MCF 10A (cell line): Measurements from ENCODE around the gene ZMIZ1. TPM values are rescaled to one million over a fixed set of nuclear protein-coding genes. Genes with fewer than 3 reads are reported as not detected.
A peak's percentile ranks its signal among the peaks of the same experiment; 100 is the strongest.

Experiments
- BruUV-seq: library from RNA; stranded (reverse); fragments of 400-500 nt; replicated peaks from 2 replicates; lab custom pipeline; 2021; lab: Mats Ljungman, UMichigan
- CTCF ChIA-PET: fragments of 300-600 bp; sonication (Branson Sonifier 250); formaldehyde crosslinking; extraction: SDS; loops from one replicate; lab custom pipeline; 2021; ENCODE audit warnings: antibody characterized with exemption, inconsistent platforms; lab: Yijun Ruan, JAX
- POLR2A ChIA-PET: fragments of 300-600, 350-650 bp; sonication (Branson Sonifier 250); formaldehyde crosslinking; extraction: SDS; loops from one replicate; lab custom pipeline; 2020; ENCODE audit warnings: antibody characterized with exemption, inconsistent platforms; lab: Yijun Ruan, JAX
- DNase-seq: peaks from one replicate; pipeline ENCODE4 v3.0.0-alpha.2; 2018; ENCODE audit not compliant: unreplicated experiment
- H3K27ac Mint-ChIP-seq: one replicate; pipeline ENCODE4 v1.8.0; 2022; ENCODE audit warnings: mild to moderate bottlenecking, low read depth, mixed read lengths; ENCODE audit not compliant: unreplicated experiment
- H3K27me3 Mint-ChIP-seq: one replicate; pipeline ENCODE4 v1.8.0; 2022; ENCODE audit warnings: mixed read lengths; ENCODE audit not compliant: insufficient read depth, unreplicated experiment
- H3K36me3 Mint-ChIP-seq: one replicate; pipeline ENCODE4 v1.8.0; 2022; ENCODE audit warnings: mild to moderate bottlenecking, moderate library complexity, mixed read lengths; ENCODE audit not compliant: insufficient read depth, unreplicated experiment
- H3K4me1 Mint-ChIP-seq: one replicate; pipeline ENCODE4 v1.8.0; 2022; ENCODE audit warnings: mixed read lengths; ENCODE audit not compliant: insufficient read depth, unreplicated experiment
- H3K4me3 Mint-ChIP-seq: one replicate; pipeline ENCODE4 v1.8.0; 2022; ENCODE audit warnings: mild to moderate bottlenecking, moderate library complexity, mixed read lengths; ENCODE audit not compliant: unreplicated experiment
- H3K9me3 Mint-ChIP-seq: one replicate; pipeline ENCODE4 v1.8.0; 2022; ENCODE audit warnings: mixed read lengths; ENCODE audit not compliant: unreplicated experiment
- CTCF ChIP-seq: fragments of 200-600 bp; IDR thresholded peaks from one replicate; pipeline ENCODE4 v1.8.0; 2022; ENCODE audit warnings: antibody characterized with exemption, mild to moderate bottlenecking; ENCODE audit not compliant: unreplicated experiment
- intact Hi-C: fragments of 100-400 bp; cut with micrococcal nuclease; formaldehyde crosslinking; loops from 2 replicates; pipeline ENCODE4 v1.14.1; 2022
- total RNA-seq: library from RNA; stranded (reverse); gene quantifications from 2 replicates; pipeline ENCODE4 v1.2.3, GENCODE V29; 2022

Gene ZMIZ1
- total RNA-seq, 1 experiment from 2014 or later: 15.5 TPM

- ChIA-PET CTCF (interaction anchor here (1.0 kb wide), 1 partner anchor 42 kb away, joined by 4 read pairs; no protein-coding TSS in a partner anchor), POLR2A (interaction anchor here (0.9 to 1.9 kb wide), 2 partner anchors 9 to 10 kb away, joined by 3 to 6 read pairs; no protein-coding TSS in a partner anchor)
- H3K4me3 Mint-ChIP-seq: no peak overlapping the region
- TF ChIP-seq CTCF: no peak
- intact Hi-C loops: no loop called here
- H3K27me3 Mint-ChIP-seq: no peaks in the 10 kb centered on the region
- H3K36me3 Mint-ChIP-seq: no peaks in the 10 kb centered on the region
- DNase-seq: peak; percentile 73
- H3K9me3 Mint-ChIP-seq: no peaks in the 10 kb centered on the region
- H3K4me1 Mint-ChIP-seq: peaks cover 58% of the 10 kb centered on the region
- H3K27ac Mint-ChIP-seq: peak overlapping the region; percentile 82
- BruUV-seq: no TSS peak
Observed at GRCh38 chr10:79237454-79238157, 168.8 kb downstream of the ZMIZ1 start.

GRCh38 chr10:79238158-79238520, 169.4 kb downstream of the ZMIZ1 start:
- BruUV-seq: no TSS peak
- ChIA-PET POLR2A (interaction anchor here (1.9 kb wide), 1 partner anchor 10 kb away, joined by 6 read pairs; no protein-coding TSS in a partner anchor), CTCF (interaction anchor here (1.0 to 1.1 kb wide), 2 partner anchors 43 to 1191 kb away, joined by 3 to 4 read pairs; no protein-coding TSS in a partner anchor)
- Mint-ChIP-seq H3K9me3 (no peaks in the 10 kb centered on the region), H3K36me3 (no peaks in the 10 kb centered on the region), H3K4me1 (peaks cover 58% of the 10 kb centered on the region), H3K27ac (peak overlapping the region; percentile 82), H3K27me3 (no peaks in the 10 kb centered on the region), H3K4me3 (no peak overlapping the region)
- TF ChIP-seq CTCF: no peak
- intact Hi-C loops: no loop called here
- peak; percentile 69 for DNase-seq

GRCh38 chr10:79238606-79239005, 169.8 kb downstream of the ZMIZ1 start:
- no peak for DNase-seq
- no peaks in the 10 kb centered on the region for H3K36me3 Mint-ChIP-seq
- no peaks in the 10 kb centered on the region for H3K27me3 Mint-ChIP-seq
- no peak overlapping the region for H3K4me3 Mint-ChIP-seq
- ChIA-PET CTCF (interaction anchor here (1.0 to 1.1 kb wide), 2 partner anchors 43 to 1192 kb away, joined by 3 to 4 read pairs; no protein-coding TSS in a partner anchor), POLR2A (interaction anchor here (1.9 kb wide), 1 partner anchor 10 kb away, joined by 6 read pairs; no protein-coding TSS in a partner anchor)
- H3K27ac Mint-ChIP-seq: peak overlapping the region; percentile 12
- peaks cover 53% of the 10 kb centered on the region for H3K4me1 Mint-ChIP-seq
- intact Hi-C loops: no loop called here
- TF ChIP-seq CTCF: no peak
- no TSS peak for BruUV-seq
- H3K9me3 Mint-ChIP-seq: no peaks in the 10 kb centered on the region

- no peaks in the 10 kb centered on the region for H3K27me3 Mint-ChIP-seq
- H3K4me3 Mint-ChIP-seq: no peak overlapping the region
Observed at GRCh38 chr10:79239275-79239779, 170.6 kb downstream of the ZMIZ1 start.

More at GRCh38 chr10:79239275-79239779, 170.6 kb downstream of the ZMIZ1 start:
- intact Hi-C loops: no loop called here
- peaks cover 46% of the 10 kb centered on the region for H3K4me1 Mint-ChIP-seq
- TF ChIP-seq CTCF: no peak
- DNase-seq: peak; percentile 27
- ChIA-PET CTCF (interaction anchor here (1.0 to 1.5 kb wide), 3 partner anchors 19 to 1193 kb away, joined by 3 to 4 read pairs (median 3); no protein-coding TSS in a partner anchor), POLR2A (interaction anchor here (0.6 to 1.9 kb wide), 2 partner anchors 11 to 15 kb away, joined by 3 to 6 read pairs; no protein-coding TSS in a partner anchor)
- no TSS peak for BruUV-seq
- no peaks in the 10 kb centered on the region for H3K9me3 Mint-ChIP-seq
- peaks cover 4% of the 10 kb centered on the region for H3K36me3 Mint-ChIP-seq
- H3K27ac Mint-ChIP-seq: peak overlapping the region; percentile 12
